GM21576 (cell line): ENCODE results near the gene EHD1.
"Not testable (repeated sequence)": the region's sequence is repeated elsewhere in the genome, so short reads cannot be mapped to it uniquely, and the experiment has no call there.

Experiments
- ATAC-seq: cut with Tn5 transposase; IDR thresholded peaks from one replicate; pipeline ENCODE4 v1.9.1; 2021; ENCODE audit warnings: mild to moderate bottlenecking, moderate library complexity; ENCODE audit not compliant: unreplicated experiment

Gene EHD1

DNA sequence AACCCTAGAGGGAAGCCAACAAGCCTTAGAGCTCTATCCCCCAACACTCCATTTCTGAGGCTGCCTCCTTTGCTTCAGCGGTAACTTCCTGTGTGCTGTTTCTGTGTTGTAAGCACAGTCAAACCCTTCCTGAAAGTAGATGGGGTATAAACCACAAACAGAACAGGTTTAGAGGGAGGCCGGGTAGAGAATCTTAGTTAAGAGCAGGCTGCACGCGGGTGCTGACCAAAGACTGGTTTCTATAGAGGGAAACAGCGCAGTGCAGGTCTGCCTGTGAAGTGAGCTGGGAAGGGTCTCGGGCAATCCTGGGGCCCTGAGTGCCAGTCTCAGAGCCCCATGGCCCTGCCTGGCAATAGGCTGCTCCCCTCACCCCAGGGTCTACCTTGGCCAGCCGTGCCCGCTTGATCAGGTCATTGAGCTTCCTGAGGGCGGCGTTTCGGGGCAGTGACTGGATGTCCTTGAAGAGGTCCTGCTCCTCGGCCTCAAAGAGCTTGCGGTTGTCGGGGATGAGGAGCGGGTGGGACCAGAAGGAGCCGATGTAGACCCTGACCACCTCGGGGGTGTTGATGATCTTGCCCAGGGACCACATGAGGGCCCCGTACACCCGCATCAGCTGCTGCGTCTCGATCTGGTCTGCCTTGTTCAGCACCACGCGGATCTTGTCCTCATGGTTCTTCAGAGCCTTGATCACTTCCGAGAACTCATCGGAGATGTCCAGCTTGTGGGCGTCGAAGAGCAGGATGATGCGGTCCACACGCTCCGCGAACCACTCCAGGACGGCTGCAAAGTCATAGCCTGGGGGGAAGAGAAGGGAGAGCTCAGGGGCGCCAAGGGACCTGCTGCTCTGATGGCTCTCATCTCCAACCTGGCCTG lies 18.6 kb downstream of the EHD1 start:
- ATAC-seq, result peak; percentile 65

GRCh38 chr11:64858467-64859263 lies 19.8 kb downstream of the EHD1 start:
- no peak for ATAC-seq

DNA sequence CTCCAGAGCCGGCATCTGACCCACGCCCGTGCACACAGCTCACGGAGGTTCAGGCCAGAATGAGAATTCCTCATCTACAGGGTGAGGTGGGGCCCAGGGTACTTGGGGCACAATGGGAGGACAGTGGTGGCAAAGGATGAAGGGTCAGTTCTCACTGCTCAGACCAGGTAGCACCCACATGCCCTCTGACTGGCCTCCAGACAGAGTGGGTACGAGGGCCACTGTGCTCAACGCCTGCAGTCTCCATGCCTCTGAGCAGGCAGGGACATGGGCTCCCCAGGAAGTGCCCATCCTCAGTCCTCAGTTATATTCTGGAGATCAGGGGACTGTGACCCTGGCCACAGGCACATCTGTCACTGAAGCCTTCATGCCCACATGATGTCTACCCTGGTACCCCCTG lies 20.9 kb downstream of the EHD1 start:
- no peak for ATAC-seq

- ATAC-seq, result no peak
Measured at GRCh38 chr11:64856382-64857227, 21.8 kb downstream of the EHD1 start.

GRCh38 chr11:64855596-64856304 lies 22.7 kb downstream of the EHD1 start:
- no peak for ATAC-seq

DNA sequence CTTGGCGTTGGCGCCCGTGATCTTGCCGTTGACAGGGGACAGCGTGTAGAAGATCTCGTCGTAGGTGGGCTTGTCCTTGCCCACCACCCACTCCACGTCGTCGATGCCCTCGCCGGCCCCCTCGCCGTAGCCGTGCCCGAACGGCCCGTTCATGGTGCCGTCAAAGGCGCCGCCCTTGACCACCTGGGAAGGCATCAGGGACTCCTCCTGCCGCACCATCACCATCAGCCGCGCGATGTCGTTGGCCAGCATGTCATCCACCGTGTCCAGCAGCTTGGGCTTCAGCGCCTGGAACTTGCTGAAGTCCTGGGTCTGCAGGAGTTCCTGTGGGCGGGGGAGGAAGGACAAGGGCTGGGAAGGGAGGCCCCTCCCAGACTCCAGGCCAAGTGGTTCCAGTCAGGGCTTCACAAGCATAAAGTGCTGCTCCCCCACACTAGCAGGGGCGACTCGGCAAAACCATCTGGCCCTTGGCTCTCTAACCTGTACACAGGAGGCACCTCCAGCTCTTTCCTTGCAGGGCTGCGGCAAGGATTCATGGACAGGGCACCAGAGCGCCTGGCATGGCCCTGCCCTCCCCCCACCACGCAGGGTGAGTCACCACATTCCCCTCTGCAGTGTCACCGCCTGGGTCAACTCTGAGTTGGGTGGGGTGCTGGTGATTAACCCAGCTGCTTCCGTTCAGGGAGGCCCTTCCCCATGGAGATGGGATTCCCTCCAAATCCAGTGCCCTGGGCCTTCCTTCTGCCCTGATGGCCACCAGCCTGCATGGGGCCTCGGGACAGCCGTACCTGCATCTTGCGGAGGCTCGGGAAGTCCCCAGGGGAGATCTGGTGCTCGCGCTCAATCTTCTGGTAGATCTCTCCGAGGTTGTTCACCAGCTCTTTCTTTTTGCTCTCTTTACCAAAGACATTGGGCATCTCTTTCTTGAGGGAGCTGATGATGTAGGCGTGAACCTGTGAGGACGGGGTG lies 23.6 kb downstream of the EHD1 start:
- ATAC-seq, result no peak

DNA sequence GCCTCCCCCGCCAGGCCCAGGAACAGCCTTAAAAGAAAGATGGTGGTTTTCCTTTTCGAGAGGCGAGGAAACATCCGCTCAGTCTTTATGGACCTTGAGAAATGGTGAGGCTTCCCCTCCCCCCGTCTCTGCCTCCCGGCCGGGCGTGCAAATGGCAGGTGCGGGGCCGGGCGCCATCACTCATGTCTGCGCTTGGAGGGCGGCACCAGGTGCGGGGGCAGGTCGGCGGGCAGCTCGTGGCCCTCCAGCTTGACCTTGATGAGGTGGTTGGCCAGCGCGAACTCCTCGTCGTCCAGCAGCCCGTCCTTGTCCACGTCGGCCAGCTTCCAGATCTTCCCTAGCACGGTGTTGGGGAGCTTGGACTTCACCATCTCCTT lies 24.3 kb downstream of the EHD1 start:
- ATAC-seq, result no peak

DNA sequence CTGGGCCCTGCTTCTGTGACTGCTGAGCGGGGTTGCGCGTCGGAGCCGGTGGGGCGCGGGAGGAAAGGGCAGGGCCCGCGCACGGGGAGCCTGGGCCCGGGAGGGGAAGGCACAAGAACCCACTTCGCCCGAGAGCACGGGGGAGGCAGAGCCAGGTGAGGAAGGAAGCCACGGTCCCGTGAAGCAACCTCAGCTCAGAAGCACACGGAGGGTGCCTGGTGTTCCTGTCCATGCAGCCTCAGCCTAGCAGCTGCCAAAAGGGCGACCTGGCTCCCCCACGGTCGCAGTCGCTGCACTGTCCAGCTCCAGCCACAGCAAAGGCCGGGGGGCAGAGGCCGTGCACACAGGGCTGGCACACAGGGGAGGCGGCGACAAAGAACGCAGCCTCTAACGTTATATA lies 24.7 kb downstream of the EHD1 start:
- ATAC-seq, result no peak

DNA sequence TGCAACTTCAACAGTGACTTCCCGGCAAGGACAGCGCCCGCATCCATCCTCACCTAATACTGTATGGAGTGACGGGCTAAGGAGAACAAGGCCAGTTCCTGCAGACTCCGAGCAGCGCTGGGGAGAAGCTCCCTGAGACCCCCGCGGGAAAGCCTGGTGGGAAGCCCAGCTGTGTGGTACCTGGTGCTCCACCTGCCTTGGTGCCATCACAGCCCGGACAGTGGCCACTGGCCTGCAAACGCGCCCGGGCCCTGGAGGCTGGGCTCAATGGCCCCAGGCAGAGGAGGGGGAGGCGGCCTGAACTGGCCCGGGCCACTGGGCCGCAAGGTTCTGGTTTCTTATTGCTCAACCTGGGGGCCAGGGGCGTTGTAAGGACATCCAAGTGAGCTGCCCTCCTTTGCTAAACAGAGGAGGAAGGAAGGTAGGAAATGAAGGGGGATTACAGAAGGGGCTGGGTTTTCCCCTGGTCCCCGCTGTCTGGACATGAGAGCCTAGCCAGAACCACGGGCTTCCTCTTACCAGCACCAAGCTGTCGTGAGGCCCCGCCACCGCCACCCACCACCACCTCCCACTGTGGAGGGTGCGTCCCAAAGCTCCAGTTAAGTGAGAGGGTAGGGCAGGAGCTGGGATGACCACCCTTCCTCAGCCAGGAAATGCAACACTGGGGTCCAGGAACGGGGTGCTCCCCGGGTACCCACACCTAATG lies 25.5 kb downstream of the EHD1 start:
- no peak for ATAC-seq

- ATAC-seq, result no peak
Measured at GRCh38 chr11:64851831-64852351, 26.5 kb downstream of the EHD1 start.

GRCh38 chr11:64850979-64851567 lies 27.3 kb downstream of the EHD1 start:
- peak; percentile 48 for ATAC-seq

- no peak for ATAC-seq
Measured at GRCh38 chr11:64849598-64850356, 28.6 kb downstream of the EHD1 start.

DNA sequence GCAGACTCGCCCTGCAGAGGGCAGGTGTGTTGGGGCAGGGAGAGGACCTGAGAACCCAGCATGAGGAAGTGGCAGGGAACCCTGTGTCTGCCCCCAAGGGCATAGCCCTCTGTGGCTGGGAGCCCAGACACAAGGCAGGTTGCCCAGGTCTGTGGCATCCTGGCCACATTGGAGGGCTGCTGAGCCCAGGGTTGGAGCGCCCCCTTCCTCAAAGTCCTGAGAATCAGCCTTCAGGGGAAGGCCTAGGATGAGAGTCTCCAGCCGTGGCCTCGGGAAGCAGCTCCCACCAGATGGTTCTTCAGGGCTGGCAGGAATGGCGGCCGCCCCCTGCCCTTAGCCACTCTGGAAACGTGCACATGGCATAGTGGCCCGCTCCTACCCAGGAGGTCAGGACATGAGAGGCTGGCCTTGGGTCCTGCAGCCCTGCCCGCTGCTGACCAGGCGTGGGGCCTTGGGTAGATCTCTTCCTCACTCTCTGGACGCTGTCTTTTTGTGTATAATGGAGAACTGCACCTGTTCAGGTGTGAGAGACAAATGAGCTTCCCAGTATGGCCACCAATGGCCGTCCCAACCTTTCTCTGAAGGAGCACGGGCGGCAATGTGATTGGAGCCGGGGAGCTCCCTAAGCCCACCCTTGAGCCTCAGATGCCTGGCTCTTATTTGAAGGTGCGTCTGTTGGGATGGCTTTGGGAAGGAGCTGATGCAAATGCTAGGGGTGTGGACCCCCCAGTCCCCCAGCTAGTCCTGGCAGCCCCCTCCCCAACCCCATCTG lies 29.4 kb downstream of the EHD1 start:
- ATAC-seq, result no peak

GRCh38 chr11:64848214-64848825 lies 30.1 kb downstream of the EHD1 start:
- no peak for ATAC-seq

DNA sequence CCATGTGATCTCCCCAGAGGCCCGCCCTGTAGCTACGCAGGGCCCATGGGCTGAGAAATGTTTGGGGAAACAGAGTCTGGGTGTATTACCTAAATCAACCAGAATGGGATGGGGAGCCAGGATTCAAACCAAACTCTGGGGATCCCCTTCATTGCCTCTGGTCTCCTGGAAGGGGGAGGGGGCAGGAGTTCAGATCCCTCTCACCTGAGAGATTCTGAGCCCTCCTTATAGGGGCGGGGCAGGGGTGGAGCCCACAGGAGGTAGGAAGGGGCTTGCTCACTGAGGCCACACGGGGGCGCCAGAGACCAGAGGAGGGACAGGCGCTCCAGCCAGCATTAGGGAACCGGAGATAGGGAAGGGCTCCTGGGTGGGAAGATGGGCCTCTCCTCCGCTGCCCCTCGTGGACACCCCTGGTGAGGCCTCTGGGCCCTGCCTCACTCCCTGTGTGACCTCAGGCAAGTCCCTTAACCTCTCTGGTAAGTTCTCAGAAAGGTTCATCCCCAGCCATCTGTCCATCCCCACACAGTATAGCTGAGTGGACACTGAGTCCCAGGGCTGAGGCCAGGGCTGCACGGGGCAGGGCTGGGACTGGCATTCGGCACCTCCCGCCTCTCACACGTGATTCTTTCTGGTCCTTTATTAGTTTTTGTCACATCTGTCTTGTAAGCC lies 31.3 kb downstream of the EHD1 start:
- ATAC-seq, result no peak

- not testable (repeated sequence) for ATAC-seq
Measured at GRCh38 chr11:64845776-64846129, 32.7 kb downstream of the EHD1 start.
